Activated gamma-delta T cell treated with anti-CD3 and anti-CD28 coated beads, Interleukin-2, amount 50 U/mL, for 16 hours (primary cell): ENCODE results near the gene TGM5.
A peak's percentile ranks its signal among the peaks of the same experiment; 100 is the strongest.

ENCODE experiments used
- DNase-seq: peaks from one replicate; pipeline ENCODE4 v3.0.0-alpha.2; 2020; ENCODE audit warnings: low read depth

The TGM5 gene

DNA sequence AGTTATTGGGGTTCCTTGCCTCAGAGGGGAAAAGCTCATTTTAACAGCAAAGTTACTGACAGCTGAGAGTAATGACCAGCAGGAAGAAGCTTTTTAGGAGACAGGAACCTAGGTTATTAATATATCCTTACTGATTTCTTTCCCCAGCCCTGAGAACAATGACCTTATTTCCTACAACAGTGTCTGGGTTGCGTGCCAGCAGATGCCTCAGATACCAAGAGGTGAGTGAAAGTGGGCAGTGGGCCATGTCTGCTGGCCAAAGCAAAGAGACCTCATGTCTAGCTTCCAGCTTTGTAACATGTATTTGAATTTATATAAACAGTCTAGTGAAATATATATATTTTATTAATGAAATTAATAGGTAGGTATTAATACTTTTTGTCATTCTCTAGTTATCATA lies 76.5 kb downstream of the TGM5 start:
- DNase-seq, result no peak

DNA sequence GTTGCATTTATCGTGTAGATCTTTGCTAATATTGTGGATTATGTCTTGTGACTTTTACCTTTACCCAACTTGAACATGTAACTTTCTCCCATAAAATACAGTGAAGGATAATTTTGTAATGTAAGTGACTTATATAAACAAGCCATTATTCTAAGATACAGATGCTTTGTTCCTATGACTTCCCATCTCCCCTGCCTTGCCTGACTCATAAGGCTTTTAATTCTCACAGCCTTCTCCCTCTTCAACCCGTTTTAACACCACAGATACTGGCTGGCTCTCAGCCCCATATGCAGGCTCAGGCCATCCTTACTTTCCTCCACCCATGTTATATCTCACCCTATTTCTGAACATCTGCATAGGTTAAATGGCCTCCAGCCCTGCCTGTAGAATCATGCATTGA lies 77.4 kb downstream of the TGM5 start:
- no peak for DNase-seq

GRCh38 chr15:43187544-43188155 lies 79.1 kb downstream of the TGM5 start:
- DNase-seq, result no peak

DNA sequence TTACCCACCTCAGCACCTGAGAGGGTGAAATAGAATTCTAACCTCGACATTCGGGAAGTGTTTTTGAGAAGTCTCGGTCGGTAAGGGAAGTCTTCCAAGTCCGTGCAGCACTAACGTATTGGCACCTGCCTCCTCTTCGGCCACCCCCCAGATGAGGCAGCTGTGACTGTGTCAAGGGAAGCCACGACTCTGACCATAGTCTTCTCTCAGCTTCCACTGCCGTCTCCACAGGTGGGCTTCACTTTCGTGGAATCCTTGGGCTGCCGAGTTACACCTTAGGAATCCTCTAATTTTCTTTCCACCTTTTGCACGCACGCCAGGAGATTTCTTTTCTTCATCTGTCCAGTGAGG lies 80.8 kb downstream of the TGM5 start:
- DNase-seq, result no peak

DNA sequence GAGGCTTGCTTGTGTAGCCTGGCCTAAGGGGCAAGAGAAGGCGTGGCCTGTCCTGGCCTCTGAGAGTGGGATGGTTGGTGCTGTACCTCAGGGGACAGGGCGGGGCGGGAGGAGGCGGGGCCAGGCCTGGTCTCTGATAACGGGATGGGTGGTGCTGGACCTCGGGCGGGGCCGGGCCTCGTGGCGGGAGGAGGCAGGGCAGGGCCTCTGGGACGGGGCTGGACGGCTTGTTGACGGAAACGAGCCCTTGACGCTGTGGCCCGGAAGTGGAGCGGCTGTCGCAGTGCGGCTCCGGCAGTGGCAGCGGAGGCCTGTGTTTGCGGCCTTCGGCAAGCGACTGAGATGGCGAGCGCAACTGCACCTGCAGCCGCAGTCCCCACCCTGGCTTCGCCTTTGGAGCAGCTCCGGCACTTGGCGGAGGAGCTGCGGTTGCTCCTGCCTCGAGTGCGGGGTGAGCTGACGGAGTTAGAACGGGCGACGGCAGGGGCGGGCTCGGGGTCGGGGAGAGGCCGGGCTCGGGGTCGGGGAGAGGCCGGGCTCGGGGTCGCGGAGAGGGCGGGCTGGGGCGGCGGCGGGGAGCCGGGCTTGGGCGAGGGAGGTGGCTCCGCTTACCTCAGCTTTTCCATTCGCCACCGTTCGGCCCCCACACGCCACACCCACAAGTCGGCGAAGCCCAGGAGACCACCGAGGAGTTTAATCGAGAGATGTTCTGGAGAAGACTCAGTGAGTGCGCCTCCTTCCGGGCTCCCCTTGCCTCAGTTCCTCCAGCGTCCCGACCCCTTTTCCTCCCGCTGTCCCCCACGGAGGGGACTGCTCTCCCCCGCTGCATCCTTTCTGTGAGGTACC lies 81.3 kb downstream of the TGM5 start, which contains the start of gene CCNDBP1:
TSS of gene CCNDBP1 (plus strand) at position 247 of the 846 bp plus-strand sequence. CDS start at position 343, 96 bp downstream.
- peak; percentile 84 for DNase-seq

DNA sequence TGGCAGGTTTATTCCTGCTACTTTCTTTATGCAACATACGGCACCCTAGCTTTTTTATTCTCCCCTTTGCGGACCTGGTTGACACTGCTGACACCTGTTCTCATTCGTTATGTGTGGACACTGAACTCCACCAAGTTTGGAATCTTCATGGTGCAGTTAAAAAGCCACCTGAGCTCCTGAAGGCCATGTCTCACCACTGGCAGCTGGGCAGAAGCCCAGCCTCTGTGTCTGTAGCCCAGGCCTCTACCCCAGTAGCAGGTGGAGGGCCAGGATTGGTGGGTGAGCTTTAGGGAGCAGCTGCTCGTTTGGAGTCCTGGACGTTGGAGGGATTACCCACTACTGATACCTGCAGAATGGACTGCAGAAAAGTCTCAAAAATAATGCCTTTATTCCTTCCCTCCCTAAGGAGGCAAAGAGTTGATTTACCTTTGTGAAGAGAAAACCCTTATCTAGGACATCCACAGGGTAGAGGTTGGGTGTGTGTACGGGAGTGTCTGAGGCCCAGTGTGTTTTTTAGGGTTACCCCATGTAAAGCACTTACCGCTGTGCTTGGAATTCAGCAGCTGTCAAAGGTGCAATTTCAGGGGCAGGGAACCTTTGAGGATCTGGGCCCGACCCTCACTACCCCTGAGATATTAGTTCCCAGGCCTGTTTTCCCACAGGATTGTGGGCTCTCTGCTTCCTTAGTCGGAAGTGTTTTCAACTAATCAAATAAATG lies 82.2 kb downstream of the TGM5 start:
- DNase-seq, result no peak

DNA sequence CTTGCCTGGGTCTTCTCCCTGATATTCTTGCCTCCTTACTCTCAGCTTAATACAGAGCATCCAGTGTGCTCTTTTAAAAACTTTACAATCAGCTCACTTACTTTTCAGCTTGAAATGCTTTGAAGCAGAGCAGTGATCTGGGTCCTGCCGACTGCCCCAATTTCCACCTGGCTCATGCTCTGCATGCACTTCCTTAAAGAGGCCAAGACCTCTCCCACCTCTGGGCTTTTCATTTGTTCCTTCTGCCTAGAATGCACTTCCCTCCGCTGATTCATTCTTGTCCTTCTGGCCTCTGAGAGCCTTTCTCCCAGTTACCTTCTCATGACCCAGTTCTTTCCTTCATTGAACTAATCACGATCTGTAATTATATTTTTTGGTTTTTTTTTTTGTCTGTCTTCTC lies 83.5 kb downstream of the TGM5 start:
- no peak for DNase-seq
